SK-N-SH (cell line): ENCODE measurements around the gene MEIS1.

ENCODE experiments used
- EP300 ChIP-seq, 2 experiments: IDR thresholded peaks; 2 replicates each; pipeline versions ENCODE4 v1.4.0 to v1.6.1; 2012; ENCODE audit warnings: borderline replicate concordance in 1 of 2, low read depth in 1 of 2, low read length in 1 of 2
- EZH2phosphoT487 ChIP-seq: fragments of 200-600 bp; sonication (generic); IDR thresholded peaks from 2 replicates; pipeline ENCODE4 v1.6.1; 2017; ENCODE audit warnings: low read depth, mixed run types, mild to moderate bottlenecking, antibody characterized with exemption, moderate library complexity, borderline replicate concordance
- GABPA ChIP-seq: IDR thresholded peaks from 2 replicates; pipeline ENCODE4 v1.4.0; 2012; ENCODE audit warnings: low read depth, mild to moderate bottlenecking
- JUND ChIP-seq: IDR thresholded peaks from 2 replicates; pipeline ENCODE4 v1.4.0; 2012
- MXI1 ChIP-seq: IDR thresholded peaks from 2 replicates; pipeline ENCODE4 v1.6.1; 2012; ENCODE audit warnings: mild to moderate bottlenecking, low read depth, low read length, improper control_type of control experiment
- POLR2AphosphoS5 ChIP-seq: IDR thresholded peaks from 2 replicates; pipeline ENCODE4 v1.6.1; 2012; ENCODE audit warnings: low read depth, low read length
- RAD21 ChIP-seq: IDR thresholded peaks from 2 replicates; pipeline ENCODE4 v1.6.1; 2012; ENCODE audit warnings: mild to moderate bottlenecking, low read length
- TCF12 ChIP-seq: IDR thresholded peaks from 2 replicates; pipeline ENCODE4 v1.4.0; 2012
- YY1 ChIP-seq: IDR thresholded peaks from 2 replicates; pipeline ENCODE4 v1.4.0; 2012; ENCODE audit warnings: low read depth, mild to moderate bottlenecking
- TF ChIP-seq, protein P1 (sequence below): fragments of 200-600 bp; sonication (generic); IDR thresholded peaks from 2 replicates; pipeline ENCODE4 v1.6.1; 2017; ENCODE audit warnings: antibody characterized with exemption, mild to moderate bottlenecking, moderate library complexity
- TF ChIP-seq, protein P2 (sequence below): fragments of 150-350 bp; IDR thresholded peaks from 2 replicates; pipeline ENCODE4 v1.6.1; 2017; ENCODE audit warnings: antibody characterized with exemption, low read length, low read depth, borderline replicate concordance
- TF ChIP-seq, protein P3 (sequence below): IDR thresholded peaks from 2 replicates; pipeline ENCODE4 v1.4.0; 2012; ENCODE audit warnings: low read depth, borderline replicate concordance

DNA sequence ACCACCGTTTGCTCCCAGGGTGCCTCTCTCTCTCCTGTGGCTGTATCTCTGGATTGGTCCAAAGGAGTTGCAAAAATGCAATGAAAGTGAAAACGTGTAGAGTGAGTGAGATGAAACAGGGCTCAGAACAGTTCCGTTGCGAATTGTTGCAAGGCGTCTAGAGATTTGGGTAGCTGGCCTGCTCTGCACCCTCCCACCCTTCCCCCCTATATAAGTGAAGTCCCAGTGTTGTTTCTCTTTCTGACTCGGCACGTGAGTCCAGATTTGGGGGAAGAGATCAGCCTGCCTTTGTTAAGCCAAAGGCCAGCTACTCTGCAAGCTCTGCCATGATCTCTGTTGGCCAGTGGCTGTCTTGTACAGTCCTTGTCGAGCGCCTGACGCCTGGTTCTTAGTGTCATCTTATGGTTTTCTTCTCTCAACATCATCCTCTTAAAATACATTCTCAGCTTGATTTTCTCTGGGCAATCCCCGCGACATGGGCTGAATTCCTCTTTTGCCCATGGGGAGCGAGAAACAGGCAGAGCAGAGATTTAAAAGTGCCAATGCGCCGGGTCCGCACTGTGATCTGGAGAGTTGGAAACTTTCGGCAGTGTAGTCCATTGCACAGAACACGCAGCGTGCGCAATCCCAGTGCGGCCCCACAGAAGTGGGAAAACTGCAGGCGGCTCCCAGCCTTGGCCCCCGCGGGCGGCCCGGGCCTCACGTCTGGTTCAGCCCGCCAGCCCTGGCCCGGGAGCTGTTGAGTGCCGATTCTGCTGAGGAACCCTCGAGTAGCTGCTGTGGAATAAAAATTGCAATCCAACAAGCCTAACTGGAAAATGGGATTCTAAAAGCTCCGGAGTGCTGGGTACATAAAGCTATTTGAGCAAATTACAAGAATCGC lies 9.3 kb downstream of the MEIS1 start:
- TF ChIP-seq POLR2AphosphoS5: no peak
- TF ChIP-seq, protein P1, sequence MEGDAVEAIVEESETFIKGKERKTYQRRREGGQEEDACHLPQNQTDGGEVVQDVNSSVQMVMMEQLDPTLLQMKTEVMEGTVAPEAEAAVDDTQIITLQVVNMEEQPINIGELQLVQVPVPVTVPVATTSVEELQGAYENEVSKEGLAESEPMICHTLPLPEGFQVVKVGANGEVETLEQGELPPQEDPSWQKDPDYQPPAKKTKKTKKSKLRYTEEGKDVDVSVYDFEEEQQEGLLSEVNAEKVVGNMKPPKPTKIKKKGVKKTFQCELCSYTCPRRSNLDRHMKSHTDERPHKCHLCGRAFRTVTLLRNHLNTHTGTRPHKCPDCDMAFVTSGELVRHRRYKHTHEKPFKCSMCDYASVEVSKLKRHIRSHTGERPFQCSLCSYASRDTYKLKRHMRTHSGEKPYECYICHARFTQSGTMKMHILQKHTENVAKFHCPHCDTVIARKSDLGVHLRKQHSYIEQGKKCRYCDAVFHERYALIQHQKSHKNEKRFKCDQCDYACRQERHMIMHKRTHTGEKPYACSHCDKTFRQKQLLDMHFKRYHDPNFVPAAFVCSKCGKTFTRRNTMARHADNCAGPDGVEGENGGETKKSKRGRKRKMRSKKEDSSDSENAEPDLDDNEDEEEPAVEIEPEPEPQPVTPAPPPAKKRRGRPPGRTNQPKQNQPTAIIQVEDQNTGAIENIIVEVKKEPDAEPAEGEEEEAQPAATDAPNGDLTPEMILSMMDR: no peak
- TF ChIP-seq MXI1: no peak
- TF ChIP-seq, protein P2, sequence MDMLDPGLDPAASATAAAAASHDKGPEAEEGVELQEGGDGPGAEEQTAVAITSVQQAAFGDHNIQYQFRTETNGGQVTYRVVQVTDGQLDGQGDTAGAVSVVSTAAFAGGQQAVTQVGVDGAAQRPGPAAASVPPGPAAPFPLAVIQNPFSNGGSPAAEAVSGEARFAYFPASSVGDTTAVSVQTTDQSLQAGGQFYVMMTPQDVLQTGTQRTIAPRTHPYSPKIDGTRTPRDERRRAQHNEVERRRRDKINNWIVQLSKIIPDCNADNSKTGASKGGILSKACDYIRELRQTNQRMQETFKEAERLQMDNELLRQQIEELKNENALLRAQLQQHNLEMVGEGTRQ: no peak
- no peak for TF ChIP-seq YY1
- TF ChIP-seq TCF12: no peak
- TF ChIP-seq, protein P3, sequence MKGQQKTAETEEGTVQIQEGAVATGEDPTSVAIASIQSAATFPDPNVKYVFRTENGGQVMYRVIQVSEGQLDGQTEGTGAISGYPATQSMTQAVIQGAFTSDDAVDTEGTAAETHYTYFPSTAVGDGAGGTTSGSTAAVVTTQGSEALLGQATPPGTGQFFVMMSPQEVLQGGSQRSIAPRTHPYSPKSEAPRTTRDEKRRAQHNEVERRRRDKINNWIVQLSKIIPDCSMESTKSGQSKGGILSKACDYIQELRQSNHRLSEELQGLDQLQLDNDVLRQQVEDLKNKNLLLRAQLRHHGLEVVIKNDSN: no peak
- TF ChIP-seq GABPA: no peak
- no peak for TF ChIP-seq RAD21
- TF ChIP-seq EZH2phosphoT487: no peak
- no peak for TF ChIP-seq EP300 (IDR thresholded peaks at IDR 0.05; ENCODE audit: borderline replicate concordance in 1 of 2, low read depth in 1 of 2, low read length in 1 of 2)
- no peak for TF ChIP-seq JUND
